HCT116 (cell line): ENCODE data around the gene XPNPEP1. TPM values are rescaled to one million over a fixed set of nuclear protein-coding genes. Genes with fewer than 3 reads are reported as not detected.

Experiments
- ATAC-seq: fragments of 200-7000 bp; cut with Tn5 transposase; 2 replicates; pipeline ENCODE4 v1.9.1; 2020; ENCODE audit warnings: mild to moderate bottlenecking, moderate library complexity
- BruUV-seq: library from RNA; stranded (reverse); fragments of 400-500 nt; replicated peaks from 2 replicates; lab custom pipeline; 2021; lab: Mats Ljungman, UMichigan
- CTCF ChIA-PET: fragments of 300-600 bp; sonication (Branson Sonifier 250); formaldehyde crosslinking; loops from one replicate; lab custom pipeline; 2021; ENCODE audit warnings: antibody characterized with exemption; lab: Charles Lee
- POLR2A ChIA-PET: fragments of 300-600, 350-600 bp; sonication (Branson Sonifier 250); formaldehyde crosslinking; loops from one replicate; lab custom pipeline; 2021; ENCODE audit warnings: antibody characterized with exemption; lab: Charles Lee
- RAD21 ChIA-PET, 2 experiments: fragments of 300-600 bp; sonication (Branson Sonifier 250); formaldehyde crosslinking; loops; one replicate each; lab custom pipeline; 2023; ENCODE audit warnings: low total read pairs in 2 of 2; ENCODE audit not compliant: uncharacterized antibody in 2 of 2, unreplicated experiment in 2 of 2, low non-redundant PET in 1 of 2; lab: Charles Lee
- DNase-seq: peaks from one replicate; pipeline ENCODE4 v3.0.0-alpha.2; 2010; ENCODE audit warnings: low read depth, low spot score
- H2AFZ ChIP-seq: fragments of 200-600 bp; shearing (Covaris generic), sonication (generic); 2 replicates; pipeline ENCODE4 v1.6.1; 2017; ENCODE audit warnings: low read depth, mixed run types, mixed read lengths, antibody characterized with exemption, low read length; ENCODE audit not compliant: poor library complexity, severe bottlenecking
- H3K27ac ChIP-seq: 2 replicates; pipeline ENCODE4 v1.5.1; 2012; ENCODE audit warnings: low read depth, low read length
- H3K27me3 ChIP-seq: fragments of 200-600 bp; sonication (generic); 2 replicates; pipeline ENCODE4 v1.6.1; 2016; ENCODE audit warnings: mixed run types, low read length, mixed read lengths; ENCODE audit not compliant: insufficient read depth
- H3K36me3 ChIP-seq, 2 experiments: fragments of 200-500 bp in 1 of 2; fragments of 200-600 bp in 1 of 2; sonication (Bioruptor generic) in 1 of 2; sonication (generic) in 1 of 2; 2 replicates each; pipeline versions ENCODE4 v1.5.1 to v1.6.1; 2014 to 2016; ENCODE audit warnings: low read length in 2 of 2, inconsistent platforms in 1 of 2, mixed read lengths in 1 of 2, mixed run types in 1 of 2; ENCODE audit not compliant: insufficient read depth in 2 of 2, control insufficient read depth in 1 of 2
- H3K4me1 ChIP-seq, 2 experiments: fragments of 200-600 bp in 1 of 2; sonication (generic) in 1 of 2; 2 replicates each; pipeline versions ENCODE4 v1.5.1 to v1.6.1; 2012 to 2017; ENCODE audit warnings: low read length in 2 of 2, inconsistent platforms in 1 of 2, mild to moderate bottlenecking in 1 of 2, mixed read lengths in 1 of 2, mixed run types in 1 of 2, moderate library complexity in 1 of 2; ENCODE audit not compliant: insufficient read depth in 2 of 2, control insufficient read depth in 1 of 2
- H3K4me2 ChIP-seq: fragments of 200-600 bp; sonication (generic); 2 replicates; pipeline ENCODE4 v1.6.1; 2017; ENCODE audit warnings: mixed run types, low read length, mixed read lengths
- H3K4me3 ChIP-seq, 2 experiments: fragments of 200-600 bp in 1 of 2; sonication (generic) in 1 of 2; replicated peaks in 1 of 2; 2 replicates each; pipeline ENCODE4 v1.5.1; 2011 to 2016; ENCODE audit warnings: low read length in 2 of 2, control low read depth in 1 of 2, low read depth in 1 of 2, mild to moderate bottlenecking in 1 of 2, mixed read lengths in 1 of 2, mixed run types in 1 of 2
- H3K79me2 ChIP-seq: fragments of 200-600 bp; sonication (generic); 2 replicates; pipeline ENCODE4 v1.6.1; 2017; ENCODE audit warnings: mild to moderate bottlenecking, mixed run types, low read length, moderate library complexity, mixed read lengths; ENCODE audit not compliant: insufficient read depth
- H3K9ac ChIP-seq: fragments of 200-600 bp; sonication (generic); 2 replicates; pipeline ENCODE4 v1.6.1; 2016; ENCODE audit warnings: low read length, mixed read lengths
- H3K9me2 ChIP-seq: fragments of 200-600 bp; sonication (generic), shearing (Covaris generic); 2 replicates; pipeline ENCODE4 v1.6.1; 2017; ENCODE audit warnings: mixed run types, mild to moderate bottlenecking, moderate library complexity; ENCODE audit not compliant: insufficient read depth
- H3K9me3 ChIP-seq, 2 experiments: fragments of 200-500 bp in 1 of 2; fragments of 200-600 bp in 1 of 2; sonication (Bioruptor generic) in 1 of 2; sonication (generic) in 1 of 2; 2 replicates each; pipeline ENCODE4 v1.6.1; 2014 to 2017; ENCODE audit warnings: low read length in 2 of 2, mixed read lengths in 2 of 2, inconsistent platforms in 1 of 2, low read depth in 1 of 2, mild to moderate bottlenecking in 1 of 2, mixed run types in 1 of 2, moderate library complexity in 1 of 2; ENCODE audit not compliant: control insufficient read depth in 1 of 2, insufficient read depth in 1 of 2
- H4K20me1 ChIP-seq: fragments of 200-600 bp; sonication (generic), shearing (Covaris generic); 2 replicates; pipeline ENCODE4 v1.6.1; 2017; ENCODE audit warnings: mixed run types, mild to moderate bottlenecking, moderate library complexity; ENCODE audit not compliant: insufficient read depth
- CBX3 ChIP-seq: IDR thresholded peaks from 2 replicates; pipeline ENCODE4 v1.6.1; 2012; ENCODE audit warnings: low read depth
- CEBPB ChIP-seq: IDR thresholded peaks from 2 replicates; pipeline ENCODE4 v1.6.1; 2012; ENCODE audit warnings: low read depth
- EGR1 ChIP-seq: IDR thresholded peaks from 2 replicates; pipeline ENCODE4 v1.6.1; 2012; ENCODE audit warnings: low read depth
- EZH2phosphoT487 ChIP-seq: fragments of 200-600 bp; IDR thresholded peaks from 2 replicates; pipeline ENCODE4 v1.6.1; 2018; ENCODE audit warnings: antibody characterized with exemption, borderline replicate concordance
- JUND ChIP-seq: IDR thresholded peaks from 2 replicates; pipeline ENCODE4 v1.6.1; 2012
- POLR2A ChIP-seq: IDR thresholded peaks from 2 replicates; pipeline ENCODE4 v1.7.0; 2011; ENCODE audit warnings: borderline replicate concordance; ENCODE audit not compliant: insufficient read depth, insufficient read length; ENCODE audit errors: extremely low read depth
- POLR2AphosphoS5 ChIP-seq: IDR thresholded peaks from 2 replicates; pipeline ENCODE4 v1.6.1; 2011; ENCODE audit warnings: mild to moderate bottlenecking, low read depth, low read length, moderate library complexity
- SIN3A ChIP-seq: IDR thresholded peaks from 2 replicates; pipeline ENCODE4 v1.6.1; 2012; ENCODE audit warnings: low read depth
- YY1 ChIP-seq: IDR thresholded peaks from 2 replicates; pipeline ENCODE4 v1.6.1; 2011; ENCODE audit warnings: low read length, low read depth, moderate library complexity, mild to moderate bottlenecking; ENCODE audit not compliant: insufficient replicate concordance; ENCODE audit errors: extremely low read depth
- ZFX ChIP-seq: fragments of 450-650 bp; IDR thresholded peaks from 2 replicates; pipeline ENCODE4 v1.6.1; 2017
- intact Hi-C: fragments of 100-400 bp; cut with micrococcal nuclease; formaldehyde crosslinking; loops from 2 replicates; pipeline ENCODE4 v1.10.0; 2022
- total RNA-seq: library from RNA; stranded (reverse); gene quantifications from one replicate; pipeline ENCODE4 v1.2.1, GENCODE V29; 2021; ENCODE audit not compliant: unreplicated experiment
- TF ChIP-seq, protein P1 (sequence below), 3 experiments: fragments of 200-600 bp in 1 of 3; sonication (generic) in 1 of 3; IDR thresholded peaks in 2 of 3; conservative IDR thresholded peaks in 1 of 3; 2 replicates each; pipeline ENCODE4 v1.5.1; 2012 to 2017; ENCODE audit warnings: low read depth in 2 of 3, low read length in 2 of 3, antibody characterized with exemption in 1 of 3, borderline replicate concordance in 1 of 3, control low read depth in 1 of 3, mild to moderate bottlenecking in 1 of 3, mixed read lengths in 1 of 3, mixed run types in 1 of 3, moderate library complexity in 1 of 3; ENCODE audit not compliant: insufficient read depth in 1 of 3
- TF ChIP-seq, protein P2 (sequence below): IDR thresholded peaks from 2 replicates; pipeline ENCODE4 v1.6.1; 2012
- TF ChIP-seq, protein P3 (sequence below): IDR thresholded peaks from 2 replicates; pipeline ENCODE4 v1.6.1; 2012; ENCODE audit warnings: low read depth

Gene XPNPEP1
- total RNA-seq, 1 experiment from 2014 or later: 87.3 TPM

DNA sequence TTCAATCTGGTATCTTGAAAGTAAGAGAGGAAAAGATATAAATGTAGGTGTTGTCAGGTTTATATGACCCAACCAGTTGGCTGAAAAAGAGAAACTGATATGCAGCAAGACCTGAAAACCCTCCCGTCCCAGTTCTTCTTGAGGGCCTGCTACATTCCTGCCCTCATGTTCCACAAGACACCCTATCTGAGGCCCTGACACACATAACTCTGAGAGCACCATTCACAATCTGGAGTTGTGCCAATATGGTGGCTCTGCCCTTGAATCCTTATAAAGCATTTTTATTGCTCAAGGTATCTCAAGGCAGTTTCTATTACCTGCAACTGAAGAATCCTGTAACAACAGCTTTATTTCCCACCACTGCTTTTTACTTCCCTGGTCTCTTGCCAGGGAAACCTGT is 17.0 kb downstream of the XPNPEP1 start:
- no TSS peak for BruUV-seq
- H3K27me3 ChIP-seq: no peaks in the 10 kb centered on the region
- H3K27ac ChIP-seq: no peak overlapping the region
- H3K9me3 ChIP-seq: no peaks in the 10 kb centered on the region
- H3K4me2 ChIP-seq: no peak overlapping the region
- peaks cover 0 to 8% of the 10 kb centered on the region in 2 experiments; a peak in 1 of 4 replicates for H3K4me1 ChIP-seq
- DNase-seq (no peak), ATAC-seq (no peak)
- RAD21 ChIA-PET: no interaction called here
- H3K9me2 ChIP-seq: no peaks in the 10 kb centered on the region
- TF ChIP-seq SIN3A (no peak), EGR1 (no peak), ZFX (no peak), POLR2AphosphoS5 (no peak)
- no peak overlapping the region for H2AFZ ChIP-seq
- intact Hi-C loops: no loop called here
- no peak overlapping the region for H3K4me3 ChIP-seq
- H3K79me2 ChIP-seq: peaks cover 22% of the 10 kb centered on the region
- no peaks in the 10 kb centered on the region; the same call in 1 of the 2 replicates for H4K20me1 ChIP-seq
- POLR2A ChIA-PET: no interaction called here
- CTCF ChIA-PET: no interaction called here
- no peak overlapping the region for H3K9ac ChIP-seq
- peaks cover 8 to 12% of the 10 kb centered on the region in 2 experiments; a peak in 3 of 4 replicates for H3K36me3 ChIP-seq

DNA sequence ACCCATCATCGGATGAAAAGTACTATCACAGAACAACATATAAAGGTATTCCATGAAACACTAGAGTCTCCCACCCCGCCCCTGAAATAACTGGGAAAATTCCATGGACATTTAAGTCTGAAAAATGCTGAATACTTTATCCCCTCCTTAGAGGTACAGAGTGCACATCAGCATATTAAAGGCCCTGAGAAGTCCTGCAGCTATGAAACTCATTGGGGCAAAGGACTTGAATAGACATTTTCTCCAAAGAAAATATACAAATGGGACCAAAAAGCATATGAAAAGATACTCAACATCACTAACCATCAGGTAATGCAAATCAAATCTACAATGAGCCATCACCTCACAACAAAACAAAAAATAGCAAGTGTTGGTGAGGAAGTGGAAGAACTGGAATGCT is 18.9 kb downstream of the XPNPEP1 start:
- ATAC-seq: no peak
- intact Hi-C loops: no loop called here
- peaks cover 21% of the 10 kb centered on the region for H3K79me2 ChIP-seq
- RAD21 ChIA-PET: no interaction called here
- H3K4me2 ChIP-seq: no peak overlapping the region
- H2AFZ ChIP-seq: no peak overlapping the region
- POLR2A ChIA-PET: no interaction called here
- no peak overlapping the region for H3K4me3 ChIP-seq
- DNase-seq: no peak
- no peaks in the 10 kb centered on the region for H3K9me2 ChIP-seq
- no peak overlapping the region for H3K9ac ChIP-seq
- no peaks in the 10 kb centered on the region; the same call in 1 of the 2 replicates for H4K20me1 ChIP-seq
- no peaks in the 10 kb centered on the region for H3K27me3 ChIP-seq
- peaks cover 8 to 12% of the 10 kb centered on the region in 2 experiments; a peak in 3 of 4 replicates for H3K36me3 ChIP-seq
- H3K27ac ChIP-seq: no peak overlapping the region
- CTCF ChIA-PET: no interaction called here
- H3K9me3 ChIP-seq: no peaks in the 10 kb centered on the region
- no TSS peak for BruUV-seq
- H3K4me1 ChIP-seq: peaks cover 0 to 12% of the 10 kb centered on the region in 2 experiments; a peak in 1 of 4 replicates
- TF ChIP-seq ZFX (no peak), YY1 (no peak), JUND (no peak), CBX3 (no peak), POLR2A (no peak), CEBPB (no peak), EZH2phosphoT487 (no peak), EGR1 (no peak)
- TF ChIP-seq, protein P1, sequence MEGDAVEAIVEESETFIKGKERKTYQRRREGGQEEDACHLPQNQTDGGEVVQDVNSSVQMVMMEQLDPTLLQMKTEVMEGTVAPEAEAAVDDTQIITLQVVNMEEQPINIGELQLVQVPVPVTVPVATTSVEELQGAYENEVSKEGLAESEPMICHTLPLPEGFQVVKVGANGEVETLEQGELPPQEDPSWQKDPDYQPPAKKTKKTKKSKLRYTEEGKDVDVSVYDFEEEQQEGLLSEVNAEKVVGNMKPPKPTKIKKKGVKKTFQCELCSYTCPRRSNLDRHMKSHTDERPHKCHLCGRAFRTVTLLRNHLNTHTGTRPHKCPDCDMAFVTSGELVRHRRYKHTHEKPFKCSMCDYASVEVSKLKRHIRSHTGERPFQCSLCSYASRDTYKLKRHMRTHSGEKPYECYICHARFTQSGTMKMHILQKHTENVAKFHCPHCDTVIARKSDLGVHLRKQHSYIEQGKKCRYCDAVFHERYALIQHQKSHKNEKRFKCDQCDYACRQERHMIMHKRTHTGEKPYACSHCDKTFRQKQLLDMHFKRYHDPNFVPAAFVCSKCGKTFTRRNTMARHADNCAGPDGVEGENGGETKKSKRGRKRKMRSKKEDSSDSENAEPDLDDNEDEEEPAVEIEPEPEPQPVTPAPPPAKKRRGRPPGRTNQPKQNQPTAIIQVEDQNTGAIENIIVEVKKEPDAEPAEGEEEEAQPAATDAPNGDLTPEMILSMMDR (IDR thresholded peaks at IDR 0.05 in 2 of 3, conservative IDR thresholded peaks at IDR 0.05 in 1 of 3; ENCODE audit: borderline replicate concordance in 1 of 3, insufficient read depth in 1 of 3, low read depth in 2 of 3, low read length in 2 of 3): no peak
- TF ChIP-seq, protein P2, sequence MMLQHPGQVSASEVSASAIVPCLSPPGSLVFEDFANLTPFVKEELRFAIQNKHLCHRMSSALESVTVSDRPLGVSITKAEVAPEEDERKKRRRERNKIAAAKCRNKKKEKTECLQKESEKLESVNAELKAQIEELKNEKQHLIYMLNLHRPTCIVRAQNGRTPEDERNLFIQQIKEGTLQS: no peak
- TF ChIP-seq, protein P3, sequence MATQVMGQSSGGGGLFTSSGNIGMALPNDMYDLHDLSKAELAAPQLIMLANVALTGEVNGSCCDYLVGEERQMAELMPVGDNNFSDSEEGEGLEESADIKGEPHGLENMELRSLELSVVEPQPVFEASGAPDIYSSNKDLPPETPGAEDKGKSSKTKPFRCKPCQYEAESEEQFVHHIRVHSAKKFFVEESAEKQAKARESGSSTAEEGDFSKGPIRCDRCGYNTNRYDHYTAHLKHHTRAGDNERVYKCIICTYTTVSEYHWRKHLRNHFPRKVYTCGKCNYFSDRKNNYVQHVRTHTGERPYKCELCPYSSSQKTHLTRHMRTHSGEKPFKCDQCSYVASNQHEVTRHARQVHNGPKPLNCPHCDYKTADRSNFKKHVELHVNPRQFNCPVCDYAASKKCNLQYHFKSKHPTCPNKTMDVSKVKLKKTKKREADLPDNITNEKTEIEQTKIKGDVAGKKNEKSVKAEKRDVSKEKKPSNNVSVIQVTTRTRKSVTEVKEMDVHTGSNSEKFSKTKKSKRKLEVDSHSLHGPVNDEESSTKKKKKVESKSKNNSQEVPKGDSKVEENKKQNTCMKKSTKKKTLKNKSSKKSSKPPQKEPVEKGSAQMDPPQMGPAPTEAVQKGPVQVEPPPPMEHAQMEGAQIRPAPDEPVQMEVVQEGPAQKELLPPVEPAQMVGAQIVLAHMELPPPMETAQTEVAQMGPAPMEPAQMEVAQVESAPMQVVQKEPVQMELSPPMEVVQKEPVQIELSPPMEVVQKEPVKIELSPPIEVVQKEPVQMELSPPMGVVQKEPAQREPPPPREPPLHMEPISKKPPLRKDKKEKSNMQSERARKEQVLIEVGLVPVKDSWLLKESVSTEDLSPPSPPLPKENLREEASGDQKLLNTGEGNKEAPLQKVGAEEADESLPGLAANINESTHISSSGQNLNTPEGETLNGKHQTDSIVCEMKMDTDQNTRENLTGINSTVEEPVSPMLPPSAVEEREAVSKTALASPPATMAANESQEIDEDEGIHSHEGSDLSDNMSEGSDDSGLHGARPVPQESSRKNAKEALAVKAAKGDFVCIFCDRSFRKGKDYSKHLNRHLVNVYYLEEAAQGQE: no peak
